Right kidney (tissue), 1 donor: ENCODE data around the gene IFT52.
"Not testable (repeated sequence)": the region's sequence is repeated elsewhere in the genome, so short reads cannot be mapped to it uniquely, and the experiment has no call there.

ENCODE experiments used
- DNase-seq: peaks from one replicate; pipeline ENCODE4 v3.0.0-alpha.2; 2016

Gene IFT52

DNA sequence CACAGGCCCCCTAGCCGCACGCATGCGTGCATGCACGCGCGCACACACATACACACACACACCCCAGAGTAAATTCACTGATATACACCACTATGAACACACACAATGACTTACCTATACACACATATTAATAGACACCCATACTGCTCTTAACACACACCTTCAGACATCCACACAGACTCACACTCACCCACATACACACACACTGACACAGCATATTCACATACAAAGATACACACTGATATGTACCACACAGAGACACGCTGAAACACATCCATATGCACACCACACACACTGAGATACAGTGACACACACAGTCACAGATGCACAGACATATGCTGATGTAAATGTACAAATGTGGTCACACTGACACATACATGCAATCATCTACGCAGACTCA, 26.3 kb upstream of the IFT52 start:
- no peak for DNase-seq

DNA sequence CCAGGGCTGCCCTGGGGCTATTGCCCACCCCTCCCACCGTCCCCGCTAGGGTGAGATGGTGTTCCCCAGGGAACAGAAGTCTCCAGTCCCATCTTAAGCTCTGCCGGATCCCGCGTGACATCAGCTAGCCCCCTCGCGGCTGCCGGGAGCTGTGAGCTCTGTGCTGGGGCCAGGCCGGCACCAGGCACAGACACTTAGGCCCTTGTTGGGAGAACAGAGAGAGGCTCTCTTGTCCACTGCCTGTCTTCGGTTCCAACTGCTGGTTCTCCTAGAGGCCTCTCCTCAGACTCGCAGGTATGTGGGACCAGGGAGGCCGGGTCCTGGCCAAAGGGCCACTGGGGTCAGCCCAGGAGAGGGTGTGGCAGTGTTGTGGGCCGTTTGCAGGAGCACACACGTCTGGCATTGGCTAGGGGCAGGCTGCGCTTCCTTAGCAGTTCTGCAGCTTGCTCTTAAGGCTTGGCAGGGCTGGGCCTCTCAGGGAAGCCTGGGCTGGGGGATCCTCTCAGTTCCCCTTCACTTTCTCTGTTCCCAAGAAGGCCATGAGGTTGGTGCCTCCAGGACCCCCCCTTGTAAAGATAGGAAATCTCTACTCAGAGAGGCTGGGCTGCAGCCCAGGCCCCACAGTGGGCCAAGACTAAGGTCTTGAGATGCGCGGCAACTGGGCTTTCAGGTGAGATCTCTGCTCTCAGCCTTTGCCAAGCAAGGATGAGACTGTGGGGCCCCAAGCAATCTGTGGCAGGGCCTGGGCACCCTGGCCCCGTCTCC, 25.6 kb upstream of the IFT52 start:
- no peak for DNase-seq

DNA sequence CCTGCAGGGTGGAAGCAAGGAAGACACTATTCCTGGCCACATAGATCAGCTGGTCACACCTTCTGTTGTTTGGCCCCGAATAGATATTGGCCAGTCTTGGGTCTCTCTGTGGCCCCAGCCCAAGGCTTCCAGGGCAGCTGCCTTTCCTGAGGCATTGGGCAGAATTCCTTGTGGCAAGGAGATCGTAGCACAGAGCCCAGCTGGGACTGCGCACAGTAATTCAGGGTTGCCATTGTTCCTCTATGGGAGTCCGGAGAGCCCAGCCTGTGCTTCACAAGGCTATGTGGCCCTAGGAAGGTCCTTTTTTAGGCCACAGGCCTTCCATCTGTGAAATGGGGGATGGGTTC, 25.0 kb upstream of the IFT52 start:
- DNase-seq = no peak

DNA sequence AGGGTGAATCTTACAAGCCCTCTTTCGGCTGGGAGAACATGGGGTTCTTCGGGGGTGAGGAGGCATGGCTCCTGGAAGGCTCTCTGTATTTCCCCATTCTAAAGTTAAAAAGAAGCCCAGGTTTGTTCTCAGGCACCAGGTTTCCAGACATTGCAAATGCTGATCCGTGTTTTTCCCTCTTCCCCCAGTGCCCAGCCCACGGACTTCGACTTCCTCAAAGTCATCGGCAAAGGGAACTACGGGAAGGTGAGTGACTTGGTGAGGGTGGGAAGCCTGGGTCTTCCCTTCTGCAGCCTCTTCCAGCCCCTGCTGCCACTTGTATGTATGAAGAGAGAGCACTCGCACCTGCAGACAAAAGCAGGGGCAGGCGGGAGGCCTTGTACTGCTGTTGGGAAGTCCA, 23.3 kb upstream of the IFT52 start:
- DNase-seq = no peak

DNA sequence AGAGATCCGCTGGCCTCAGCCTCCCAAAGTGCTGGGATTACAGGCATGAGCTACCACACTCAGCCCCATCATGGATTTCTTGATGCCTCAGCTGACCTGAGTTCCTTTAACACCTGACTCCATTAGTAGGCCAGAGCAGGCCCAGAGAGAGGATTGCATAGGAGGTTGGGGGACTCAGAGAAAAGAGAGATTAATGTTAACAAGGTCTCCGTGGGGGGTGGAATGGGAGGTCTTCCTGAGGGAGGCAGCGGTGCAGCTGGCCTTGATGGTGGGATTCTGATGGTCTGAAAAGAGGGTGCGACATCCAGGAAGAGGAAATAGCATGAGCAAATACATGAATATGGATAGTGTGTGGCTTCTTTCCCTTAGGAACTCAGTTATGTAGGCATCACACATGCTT, 22.0 kb upstream of the IFT52 start:
- DNase-seq = no peak

DNA sequence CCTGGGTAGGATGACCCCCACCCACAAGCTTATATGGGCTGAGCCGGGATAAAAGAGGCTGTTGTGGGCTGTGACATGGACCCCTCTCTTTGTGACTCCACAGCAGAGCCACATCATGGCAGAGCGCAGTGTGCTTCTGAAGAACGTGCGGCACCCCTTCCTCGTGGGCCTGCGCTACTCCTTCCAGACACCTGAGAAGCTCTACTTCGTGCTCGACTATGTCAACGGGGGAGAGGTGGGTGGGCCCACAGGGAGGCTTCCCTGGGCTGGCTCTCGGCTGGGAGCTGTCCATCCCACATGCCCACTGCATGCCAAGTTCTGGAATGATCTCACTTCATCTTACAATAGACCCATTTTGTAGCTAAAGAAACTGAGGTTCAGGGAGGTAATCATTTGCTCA, 21.5 kb upstream of the IFT52 start:
- no peak for DNase-seq

DNA sequence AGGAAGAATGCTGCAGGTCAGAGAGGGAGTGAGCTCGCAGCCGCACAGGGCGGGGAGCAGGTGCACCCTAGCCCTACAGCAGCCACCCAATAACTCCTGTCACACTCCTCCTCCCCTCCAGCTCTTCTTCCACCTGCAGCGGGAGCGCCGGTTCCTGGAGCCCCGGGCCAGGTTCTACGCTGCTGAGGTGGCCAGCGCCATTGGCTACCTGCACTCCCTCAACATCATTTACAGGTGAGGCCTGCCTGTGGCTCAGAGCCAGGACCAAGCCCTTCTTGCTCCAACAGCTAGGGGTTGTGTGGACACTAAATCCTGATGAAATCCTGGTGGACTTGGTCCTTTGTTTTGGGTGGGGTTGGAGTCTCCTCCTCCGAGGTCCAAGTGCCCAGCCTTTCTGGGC, 20.2 kb upstream of the IFT52 start:
- DNase-seq = no peak

DNA sequence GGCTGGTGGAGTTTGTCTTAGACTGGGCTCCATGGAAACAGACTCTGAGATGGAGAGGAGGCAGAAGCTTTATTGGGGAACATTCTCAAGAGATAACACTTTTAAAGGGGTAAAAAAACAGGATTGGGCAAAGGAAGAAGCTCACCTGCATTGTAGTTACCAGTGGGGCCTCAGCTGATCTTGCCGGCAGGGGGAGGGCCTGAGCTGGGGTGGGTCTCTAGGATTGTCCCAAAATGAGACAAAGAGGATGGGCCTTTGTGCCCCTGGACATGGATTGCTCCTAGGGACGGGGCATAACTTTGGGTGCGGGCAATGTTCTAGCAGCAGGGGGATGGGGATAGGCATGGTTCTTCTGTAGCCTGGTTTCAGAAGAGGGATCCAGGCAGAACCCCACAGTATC, 19.4 kb upstream of the IFT52 start:
- DNase-seq = no peak

DNA sequence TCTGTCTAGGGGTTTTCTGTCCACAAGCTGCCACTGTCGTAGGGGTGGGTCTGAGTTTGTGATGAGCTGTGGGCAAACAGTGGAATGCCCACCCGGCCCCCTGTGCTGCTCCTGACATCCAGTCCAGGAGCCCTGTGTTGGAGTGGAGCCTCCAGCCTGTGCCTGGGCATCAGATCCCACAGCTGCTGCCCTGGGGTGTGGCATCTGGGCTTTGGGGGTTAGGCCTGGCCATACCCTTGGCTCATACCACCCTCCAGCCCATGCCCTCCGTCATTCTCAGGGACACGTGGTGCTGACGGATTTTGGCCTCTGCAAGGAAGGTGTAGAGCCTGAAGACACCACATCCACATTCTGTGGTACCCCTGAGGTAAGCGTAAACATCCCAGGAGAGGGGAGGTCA, 19.0 kb upstream of the IFT52 start:
- no peak for DNase-seq

DNA sequence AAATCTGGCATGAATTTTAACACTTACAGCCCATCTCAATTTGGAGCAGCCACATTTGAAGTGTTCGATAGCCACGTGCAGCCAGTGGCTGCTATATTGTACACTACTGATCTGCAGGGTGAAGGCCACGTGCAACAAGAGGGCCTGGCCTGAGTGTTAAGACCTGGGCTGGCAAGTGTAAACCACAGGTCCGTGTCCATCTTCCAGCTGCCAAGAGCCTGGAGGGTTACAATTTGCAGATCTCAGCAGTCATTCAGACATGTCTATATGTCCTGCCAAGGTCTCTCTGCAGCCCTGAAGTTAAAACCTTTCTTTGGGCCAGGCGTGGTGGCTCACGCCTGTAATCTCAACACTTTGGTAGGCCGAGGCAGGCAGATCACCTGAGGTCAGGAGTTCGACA, 17.8 kb upstream of the IFT52 start:
- DNase-seq = no peak

DNA sequence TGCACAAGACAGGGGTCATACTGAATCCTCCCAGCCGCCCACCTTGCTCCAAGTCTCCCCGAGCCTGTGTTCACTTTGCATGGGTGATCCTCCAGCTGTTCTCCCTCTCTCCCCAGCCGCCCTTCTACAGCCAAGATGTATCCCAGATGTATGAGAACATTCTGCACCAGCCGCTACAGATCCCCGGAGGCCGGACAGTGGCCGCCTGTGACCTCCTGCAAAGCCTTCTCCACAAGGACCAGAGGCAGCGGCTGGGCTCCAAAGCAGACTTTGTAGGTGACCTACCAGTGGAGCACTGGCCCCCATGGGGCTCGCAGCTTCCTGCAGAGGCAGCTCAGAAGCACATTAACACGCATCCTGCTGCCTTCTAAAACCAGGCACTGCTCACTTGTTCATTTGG, 14.6 kb upstream of the IFT52 start:
- DNase-seq = no peak

DNA sequence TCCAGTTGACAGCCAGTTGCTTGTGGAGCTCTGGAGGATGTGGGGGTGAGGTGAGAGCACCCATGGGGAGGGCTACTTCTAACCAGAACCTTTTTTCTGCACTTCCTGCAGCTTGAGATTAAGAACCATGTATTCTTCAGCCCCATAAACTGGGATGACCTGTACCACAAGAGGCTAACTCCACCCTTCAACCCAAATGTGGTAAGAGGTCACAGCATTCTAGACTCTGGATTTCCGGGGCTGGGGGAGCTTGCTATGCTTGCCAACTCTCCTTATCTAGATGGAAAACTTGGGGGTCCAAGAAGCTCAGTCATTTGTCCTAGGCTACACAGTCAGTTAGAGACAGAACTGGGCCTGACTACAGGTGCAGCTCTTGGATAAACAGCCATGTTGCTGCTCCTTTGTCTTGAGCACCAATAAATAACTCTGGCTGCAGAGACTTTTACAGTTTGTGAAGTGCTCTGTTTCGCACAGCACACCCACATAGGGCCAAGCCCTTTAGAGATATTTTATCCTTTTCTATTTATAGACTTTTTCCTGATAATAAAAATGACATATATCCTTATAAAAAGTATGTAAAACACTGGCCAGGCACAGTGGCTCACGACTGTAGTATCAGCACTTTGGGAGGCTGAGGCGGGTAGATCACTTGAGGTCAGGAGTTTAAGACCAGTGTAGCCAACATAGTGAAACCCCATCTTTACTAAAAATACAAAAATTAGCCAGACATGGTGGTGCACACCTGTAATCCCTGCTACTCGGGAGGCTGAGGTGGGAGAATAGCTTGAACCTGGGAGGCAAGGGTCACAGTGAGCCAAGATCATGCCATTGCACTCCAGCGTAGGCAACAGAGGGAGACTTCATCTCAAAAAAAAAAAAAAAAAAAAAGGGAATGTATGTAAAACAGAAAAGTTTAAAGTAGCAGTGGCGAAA, 10.6 kb upstream of the IFT52 start:
- DNase-seq = no peak

DNA sequence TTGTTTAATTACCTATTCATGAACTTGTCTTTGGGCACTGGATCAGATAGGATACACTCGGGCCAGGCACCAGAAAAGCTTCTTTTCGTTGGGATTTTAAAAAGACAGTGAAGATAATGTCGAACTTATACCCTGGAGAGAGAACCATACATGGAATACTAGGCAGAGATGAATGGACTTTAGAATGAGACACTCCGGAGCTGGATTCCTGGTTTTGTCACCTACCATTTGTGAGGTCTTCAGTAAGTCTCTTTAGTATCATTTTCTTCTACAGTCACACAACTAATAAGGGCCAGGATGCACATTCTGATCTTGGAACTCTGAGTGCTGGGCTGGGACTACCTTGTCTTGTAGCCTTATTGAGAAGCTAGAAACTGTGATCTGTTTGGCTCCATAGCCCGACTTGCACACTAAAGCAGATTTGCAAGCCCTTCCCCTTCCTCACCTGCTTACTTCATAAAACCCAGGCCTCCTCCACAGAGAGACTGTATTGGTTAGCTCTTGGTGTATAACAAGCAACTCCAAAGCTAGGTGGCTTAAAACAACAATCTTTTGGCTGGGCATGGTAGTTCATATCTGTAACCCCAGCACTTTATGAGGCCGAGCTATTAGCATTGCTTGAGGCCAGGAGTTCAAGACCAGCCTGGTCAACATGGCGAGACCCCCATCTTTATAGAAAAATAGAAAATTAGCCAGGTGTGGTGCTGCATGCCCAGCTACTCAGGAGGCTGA, 7.4 kb upstream of the IFT52 start:
- DNase-seq = no peak

DNA sequence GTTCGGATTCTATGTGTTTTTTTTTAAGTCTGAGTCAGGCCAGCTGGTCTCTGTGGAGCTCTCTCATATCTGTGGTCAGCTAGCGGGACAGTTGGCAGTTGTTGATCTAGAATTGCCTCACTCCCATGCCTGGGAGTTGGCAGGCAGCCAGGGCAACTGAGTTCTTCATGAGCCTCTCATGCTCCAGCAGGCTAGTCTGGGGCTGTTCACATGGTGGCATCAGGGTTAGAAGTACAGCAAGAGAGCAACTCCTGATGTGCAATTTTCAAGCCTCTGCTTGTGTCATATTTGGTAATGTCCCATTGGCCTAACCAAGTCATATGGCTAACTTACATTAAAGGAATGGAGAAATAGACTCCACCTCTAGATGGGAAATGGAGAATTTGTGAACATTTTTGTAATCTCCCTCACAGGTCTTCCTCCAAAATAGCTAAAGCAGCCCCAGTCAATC, 6.7 kb upstream of the IFT52 start:
- no peak for DNase-seq

DNA sequence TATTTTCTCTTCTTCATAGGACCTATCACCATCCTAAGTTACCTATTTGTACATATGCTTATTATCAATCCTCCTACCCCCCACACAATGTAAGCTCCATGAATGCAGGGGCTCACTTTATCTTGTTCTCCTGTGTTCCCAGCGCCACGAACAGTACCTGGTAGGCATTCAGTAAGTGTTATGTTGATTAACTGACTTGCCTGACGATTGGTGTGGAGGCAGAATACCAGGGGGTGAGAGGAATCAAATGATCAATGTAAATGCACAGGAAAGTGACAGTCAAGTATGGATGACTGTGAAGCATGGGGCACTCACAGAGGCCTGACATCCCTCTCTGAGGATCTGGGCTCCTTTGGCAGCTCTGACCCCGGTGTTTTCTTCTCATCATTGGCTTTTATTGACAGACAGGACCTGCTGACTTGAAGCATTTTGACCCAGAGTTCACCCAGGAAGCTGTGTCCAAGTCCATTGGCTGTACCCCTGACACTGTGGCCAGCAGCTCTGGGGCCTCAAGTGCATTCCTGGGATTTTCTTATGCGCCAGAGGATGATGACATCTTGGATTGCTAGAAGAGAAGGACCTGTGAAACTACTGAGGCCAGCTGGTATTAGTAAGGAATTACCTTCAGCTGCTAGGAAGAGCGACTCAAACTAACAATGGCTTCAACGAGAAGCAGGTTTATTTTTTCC, 6.1 kb upstream of the IFT52 start:
- DNase-seq = no peak

DNA sequence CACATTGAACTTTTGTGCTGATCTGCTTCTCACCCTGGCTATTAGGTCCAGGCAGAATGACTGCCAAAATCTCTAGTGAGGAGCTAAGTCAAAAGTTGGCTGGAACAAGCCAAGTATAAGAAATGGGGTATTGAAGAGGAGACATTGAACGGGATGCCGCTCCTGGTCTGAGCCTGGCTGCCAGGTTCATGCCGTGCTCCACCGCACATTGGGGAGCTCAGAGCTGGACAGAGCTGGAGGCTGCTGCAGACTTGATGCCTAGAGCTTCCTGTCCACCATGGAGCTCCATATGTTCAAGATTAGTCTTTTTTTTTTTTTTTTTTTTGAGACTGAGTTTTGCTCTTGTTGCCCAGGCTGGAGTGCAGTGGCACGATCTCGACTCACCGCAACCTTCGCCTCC, 4.1 kb upstream of the IFT52 start:
- no peak for DNase-seq

DNA sequence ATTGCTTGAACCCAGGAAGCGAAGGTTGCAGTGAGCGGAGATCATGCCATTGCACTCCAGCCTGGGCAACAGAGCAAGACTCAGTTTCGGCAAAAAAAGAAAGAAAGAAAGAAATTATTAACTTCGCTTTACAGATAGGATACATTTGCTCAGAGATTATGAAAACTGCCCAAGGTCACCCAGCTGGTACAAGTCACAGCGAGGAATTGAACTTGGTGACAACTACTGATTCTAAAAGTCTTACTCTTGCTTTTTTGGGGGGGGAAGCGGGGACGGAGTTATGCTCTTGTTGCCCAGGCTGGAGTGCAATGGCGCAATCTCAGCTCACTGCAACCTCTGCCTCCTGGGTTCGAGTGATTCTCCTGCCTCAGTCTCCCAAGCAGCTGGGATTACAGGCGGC, 2.2 kb upstream of the IFT52 start:
- not testable (repeated sequence) for DNase-seq

DNA sequence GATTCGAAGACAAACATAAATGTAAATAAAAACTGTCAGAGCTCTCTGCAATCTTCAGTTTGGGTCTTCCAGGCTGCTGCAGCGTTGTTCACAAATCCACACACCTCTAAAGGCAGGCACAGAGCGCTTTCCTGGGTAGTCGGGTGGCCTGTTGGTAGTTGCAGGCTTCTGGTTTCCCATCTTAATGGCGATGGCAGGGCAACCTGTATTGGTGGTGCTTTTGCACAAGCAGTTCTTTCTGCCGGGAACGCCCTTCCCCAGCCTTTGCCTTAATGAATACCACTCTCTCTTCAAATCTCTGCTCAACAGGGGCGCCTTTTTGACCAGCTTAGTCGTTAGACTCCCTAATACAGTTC, 723 bp upstream of the IFT52 start:
- DNase-seq = no peak

DNA sequence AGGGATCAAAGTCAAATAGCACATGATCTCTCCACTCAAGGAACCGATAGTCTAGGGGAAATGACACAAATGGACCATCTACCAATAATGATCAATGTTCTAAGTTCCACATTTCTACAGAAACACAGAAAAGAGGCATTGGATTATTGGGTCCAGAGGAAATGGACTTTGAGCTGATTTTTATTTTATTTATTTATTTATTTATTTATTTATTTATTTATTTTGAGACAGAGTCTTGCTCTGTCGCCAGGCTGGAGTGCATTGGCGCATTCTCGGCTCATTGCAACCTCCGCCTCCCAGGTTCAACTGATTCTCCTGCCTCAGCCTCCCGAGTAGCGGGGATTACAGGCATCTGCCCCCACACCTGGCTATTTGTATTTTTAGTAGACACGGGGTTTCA, 11.2 kb downstream of the IFT52 start:
- DNase-seq = not testable (repeated sequence)

DNA sequence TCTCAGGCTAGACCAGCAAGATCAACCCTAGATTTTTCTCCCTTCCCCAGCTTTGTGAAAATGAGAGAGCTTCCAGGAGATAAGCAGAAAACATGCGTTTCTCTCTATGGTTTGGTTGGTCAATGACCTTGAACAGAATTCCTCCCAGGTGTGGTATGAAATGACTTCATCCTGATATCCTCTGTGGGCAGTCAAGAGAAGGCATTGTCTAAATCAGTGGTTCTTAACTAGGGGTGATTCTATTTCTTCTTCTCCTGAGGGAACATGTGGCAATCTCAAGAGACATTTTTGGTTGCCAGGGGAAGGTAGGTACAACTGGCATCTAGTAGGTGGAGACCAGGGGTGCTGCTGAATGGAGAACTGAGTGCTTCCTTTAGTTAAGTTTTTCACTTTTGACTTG, 12.4 kb downstream of the IFT52 start:
- DNase-seq = no peak

DNA sequence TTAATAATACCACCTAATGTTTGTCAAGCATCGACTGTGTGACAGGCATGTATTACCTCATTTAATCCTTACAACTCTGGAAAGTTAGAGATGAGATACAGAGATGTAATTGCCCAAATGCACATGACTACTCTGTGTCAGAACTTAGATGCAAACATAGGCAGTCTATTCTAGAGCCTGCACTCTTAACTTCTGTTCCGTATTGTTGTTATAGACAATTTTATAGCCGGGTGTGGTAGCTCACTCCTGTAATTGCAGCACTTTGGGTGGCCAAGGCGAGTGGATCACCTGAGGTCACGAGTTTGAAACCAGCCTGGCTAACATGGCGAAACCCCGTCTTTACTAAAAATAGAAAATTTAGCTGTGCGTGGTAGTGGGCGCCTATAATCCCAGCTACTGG, 15.0 kb downstream of the IFT52 start:
- no peak for DNase-seq

DNA sequence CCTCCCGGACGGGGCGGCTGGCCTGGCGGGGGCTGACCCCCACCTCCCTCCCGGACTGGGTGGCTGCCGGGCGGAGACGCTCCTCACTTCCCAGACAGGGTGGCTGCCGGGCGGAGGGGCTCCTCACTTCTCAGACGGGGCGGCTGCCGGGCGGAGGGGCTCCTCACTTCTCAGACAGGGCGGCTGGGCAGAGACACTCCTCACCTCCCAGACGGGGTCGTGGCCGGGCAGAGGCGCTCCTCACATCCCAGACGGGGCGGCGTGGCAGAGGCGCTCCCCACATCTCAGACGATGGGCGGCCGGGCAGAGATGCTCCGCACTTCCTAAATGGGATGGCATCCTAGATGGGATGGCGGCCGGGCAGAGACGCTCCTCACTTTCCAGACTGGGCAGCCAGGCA, 16.5 kb downstream of the IFT52 start:
- not testable (repeated sequence) for DNase-seq

DNA sequence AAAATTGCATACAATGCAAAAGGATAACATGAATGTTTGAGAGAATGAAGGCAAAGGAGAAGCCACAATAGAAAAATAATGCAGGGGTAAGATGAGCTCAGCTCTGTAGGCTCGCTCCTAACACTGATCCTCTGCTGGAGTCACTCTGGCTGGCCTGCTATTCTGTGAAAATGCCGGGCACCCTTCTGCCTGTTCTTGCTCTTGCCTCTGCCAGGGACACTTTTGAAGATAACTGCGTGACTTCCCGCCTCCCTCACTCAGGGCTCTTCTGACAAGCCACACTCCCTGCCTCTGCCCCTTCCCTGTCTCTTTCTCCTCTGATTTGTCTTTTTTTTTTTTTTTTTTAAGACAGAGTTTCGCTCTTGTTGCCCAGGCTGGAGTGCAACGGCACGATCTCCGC, 40.9 kb downstream of the IFT52 start:
- DNase-seq = no peak
